ENCODE results near the gene IRX1. TPM values are rescaled to one million over a fixed set of nuclear protein-coding genes. Genes with fewer than 3 reads are reported as not detected.

The IRX1 gene
- polyA plus RNA-seq, 5 donors, result 26.0 to 50.0 (median 33.0) TPM

GRCh38 chr5:3639175-3639574 is 43.5 kb downstream of the IRX1 start:
- no peak for DNase-seq

GRCh38 chr5:3642231-3642630 is 46.6 kb downstream of the IRX1 start:
- no peak for DNase-seq

GRCh38 chr5:3650320-3650719 is 54.7 kb downstream of the IRX1 start:
- DNase-seq, result no peak

- DNase-seq, result no peak
Measured at GRCh38 chr5:3650868-3651267, 55.2 kb downstream of the IRX1 start.
